Cardiac septum (tissue), 1 donor: ENCODE data around the gene CGNL1. TPM values are rescaled to one million over a fixed set of nuclear protein-coding genes. Genes with fewer than 3 reads are reported as not detected.

ENCODE experiments used
- DNase-seq: peaks from one replicate; pipeline ENCODE4 v3.0.0-alpha.2; 2020; ENCODE audit warnings: low spot score
- intact Hi-C: fragments of 100-400 bp; cut with DNase I; formaldehyde crosslinking; loops from one replicate; pipeline ENCODE4 v1.14.0; 2022
- total RNA-seq: library from RNA; stranded (reverse); fragmentation: NEBNext Ultra II Directional; extraction: Animal tissue kit (Norgen Biotek cat#: 25700); gene quantifications from one replicate; pipeline ENCODE4 v1.2.1, GENCODE V29; 2021
- donor health status: DM: no; HTN: no; CAD: no.

Gene CGNL1
- total RNA-seq, 1 donor from 2014 or later: 19.6 TPM

DNA sequence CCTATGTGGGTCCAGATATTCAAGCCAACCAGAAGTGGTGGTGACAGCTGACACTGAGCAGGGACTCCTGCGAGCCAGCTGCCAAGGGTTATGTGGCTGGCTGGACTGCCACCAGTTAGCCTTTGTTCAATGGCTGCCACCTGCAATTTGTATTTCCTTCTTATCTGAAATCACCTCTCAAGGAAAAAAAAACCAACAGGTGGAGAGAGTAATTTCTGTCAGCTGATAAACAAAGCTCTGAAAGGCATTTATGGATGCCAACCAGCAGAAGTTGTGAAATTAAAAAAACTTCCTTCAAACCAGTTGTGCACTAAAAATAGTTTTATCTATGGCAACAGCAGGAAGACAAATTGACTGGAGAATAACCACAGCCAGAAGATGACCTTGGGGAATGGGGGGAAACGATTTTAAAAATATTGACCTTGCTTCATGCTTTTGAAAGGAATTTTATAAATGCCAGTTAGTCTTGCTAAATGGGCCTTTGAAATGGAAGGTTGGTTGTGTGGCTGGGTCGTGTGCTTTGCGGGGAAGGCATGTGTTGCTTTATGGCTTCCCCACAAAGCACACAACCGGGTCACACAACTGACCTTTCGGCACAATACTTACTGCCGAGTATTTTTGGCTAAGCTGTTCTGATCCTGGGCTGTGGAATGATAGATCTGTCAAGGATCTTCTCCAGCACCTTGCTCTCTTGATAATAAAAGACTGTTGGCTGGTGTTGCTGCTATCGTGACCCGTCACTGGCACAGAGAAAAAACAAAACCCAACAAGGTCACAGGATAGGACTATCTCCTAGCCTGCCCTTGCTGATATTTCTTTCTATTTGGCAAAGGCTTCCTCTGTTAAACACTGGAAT is 218.9 kb downstream of the CGNL1 start:
- intact Hi-C loops: loop anchor here (2.0 kb wide), 3 partner anchors 16 to 40 kb away; no protein-coding TSS in a partner anchor

DNA sequence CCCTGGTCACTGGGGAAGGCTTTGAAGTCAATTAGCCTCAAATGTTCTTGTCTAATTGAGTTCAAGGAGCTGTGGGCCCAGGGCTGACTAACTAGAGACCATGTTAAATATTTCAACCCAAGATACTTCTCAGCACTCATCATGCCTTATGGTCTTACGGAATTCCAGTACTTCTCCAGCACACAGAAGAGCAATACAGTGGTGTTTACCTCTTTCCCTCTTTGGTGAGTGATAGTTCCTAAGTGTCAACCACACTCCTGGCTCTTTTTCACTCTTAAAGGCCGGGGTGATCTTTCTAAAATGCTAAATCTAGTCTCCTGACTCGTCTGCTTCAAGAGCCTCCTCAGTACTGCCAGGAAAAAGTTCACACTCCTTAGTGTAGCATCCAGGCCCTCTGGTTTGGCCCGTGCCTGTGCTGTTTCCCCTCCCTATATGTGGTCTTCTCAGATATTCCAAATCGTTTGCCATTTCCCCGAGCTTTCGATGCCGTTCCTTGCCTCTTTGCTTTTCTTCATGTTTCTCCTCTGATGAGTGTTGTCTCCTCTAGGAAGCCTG is 220.1 kb downstream of the CGNL1 start:
- DNase-seq: no peak
- intact Hi-C loops: loop anchor here (2.0 kb wide), 1 partner anchor 50 kb away; no protein-coding TSS in a partner anchor

More for the DNA sequence above, 218.9 kb downstream of the CGNL1 start:
- no peak for DNase-seq

DNA sequence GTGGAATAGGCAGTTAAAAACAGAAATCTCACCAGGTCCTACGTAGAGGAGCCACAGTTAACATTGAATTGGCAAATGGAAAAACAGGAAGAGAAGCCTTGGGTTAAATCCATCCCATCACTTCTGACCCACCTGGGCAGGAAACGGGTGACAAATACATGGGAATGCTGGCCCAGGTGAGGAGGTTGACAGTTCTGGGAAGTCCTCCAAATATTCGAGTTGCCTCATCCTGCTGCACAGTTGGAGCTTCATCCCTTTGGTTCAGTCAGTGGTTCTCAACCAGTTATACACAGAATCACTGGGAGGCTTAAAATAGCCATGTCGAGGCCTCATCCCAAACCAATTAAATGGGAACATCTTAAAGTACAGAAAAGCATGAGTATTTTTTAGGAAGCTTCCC is 220.7 kb downstream of the CGNL1 start:
- intact Hi-C loops: loop anchor here (2.0 kb wide), 1 partner anchor 50 kb away; no protein-coding TSS in a partner anchor

DNA sequence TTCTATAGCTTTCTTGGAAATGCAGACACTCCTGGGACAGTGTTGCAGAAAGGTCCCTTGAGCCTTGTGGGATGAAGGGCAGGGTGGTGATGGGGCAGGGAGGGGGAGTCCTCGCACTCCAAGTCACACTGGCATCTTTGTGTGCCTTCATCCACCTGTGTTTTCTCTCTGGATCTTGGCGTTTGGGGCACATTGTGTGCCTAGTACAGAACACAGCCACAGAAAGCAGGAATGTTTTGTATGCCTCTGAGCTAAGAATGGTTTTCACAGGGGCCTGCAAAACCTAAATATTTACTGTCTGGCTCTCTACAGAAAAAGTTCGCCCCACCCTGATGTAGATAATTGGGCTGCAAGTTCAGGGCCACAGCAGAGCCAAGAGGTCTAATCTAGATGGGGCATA is 221.1 kb downstream of the CGNL1 start:
- intact Hi-C loops: loop anchor here (2.0 kb wide), 1 partner anchor 49 kb away; no protein-coding TSS in a partner anchor
- no peak for DNase-seq

More for the DNA sequence above, 220.7 kb downstream of the CGNL1 start:
- DNase-seq: no peak

DNA sequence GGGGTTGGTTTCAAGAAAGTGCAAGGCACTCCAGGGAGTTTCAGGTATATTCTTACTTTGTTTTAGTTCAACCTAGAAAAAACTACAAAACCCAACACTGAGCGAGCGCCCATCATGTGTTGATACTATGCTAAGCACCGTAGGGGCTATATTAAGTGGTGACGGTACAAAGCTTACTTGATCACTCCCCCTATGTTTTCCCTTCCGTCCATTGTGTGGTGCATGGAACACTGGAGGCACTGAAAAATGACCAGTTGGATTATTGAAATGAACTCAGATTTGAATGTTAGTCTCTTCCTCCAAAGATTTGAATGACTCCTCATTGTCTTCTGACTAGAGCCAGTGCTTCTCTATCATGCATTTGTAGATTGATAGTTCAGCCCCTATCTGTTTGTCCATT is 222.0 kb downstream of the CGNL1 start:
- intact Hi-C loops: no loop called here
- no peak for DNase-seq

DNA sequence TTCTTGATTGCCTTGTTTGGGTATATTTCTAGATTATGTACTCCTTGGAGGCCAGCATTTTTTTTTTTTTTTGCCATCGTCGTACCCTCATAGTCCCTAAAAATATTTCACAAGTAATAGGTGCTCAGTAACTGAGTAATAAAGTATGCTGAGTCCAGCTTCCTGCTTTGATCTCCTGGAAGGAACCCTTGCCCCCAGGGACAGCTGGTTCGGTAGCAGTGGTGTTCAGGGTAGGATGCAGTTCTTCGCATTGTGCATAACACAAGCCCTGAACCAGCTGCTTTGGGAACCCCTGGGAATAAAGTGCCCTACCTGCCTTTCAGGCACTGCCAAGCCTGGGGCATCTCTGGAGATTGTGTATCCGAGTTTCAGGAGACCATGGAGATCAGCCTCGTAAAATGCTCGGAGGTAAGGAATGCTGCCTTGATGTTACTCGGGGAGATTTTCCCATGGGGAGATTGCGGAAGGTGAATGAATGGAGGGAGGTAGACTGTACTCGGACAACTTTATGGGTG is 223.0 kb downstream of the CGNL1 start:
- DNase-seq: no peak
- intact Hi-C loops: no loop called here

DNA sequence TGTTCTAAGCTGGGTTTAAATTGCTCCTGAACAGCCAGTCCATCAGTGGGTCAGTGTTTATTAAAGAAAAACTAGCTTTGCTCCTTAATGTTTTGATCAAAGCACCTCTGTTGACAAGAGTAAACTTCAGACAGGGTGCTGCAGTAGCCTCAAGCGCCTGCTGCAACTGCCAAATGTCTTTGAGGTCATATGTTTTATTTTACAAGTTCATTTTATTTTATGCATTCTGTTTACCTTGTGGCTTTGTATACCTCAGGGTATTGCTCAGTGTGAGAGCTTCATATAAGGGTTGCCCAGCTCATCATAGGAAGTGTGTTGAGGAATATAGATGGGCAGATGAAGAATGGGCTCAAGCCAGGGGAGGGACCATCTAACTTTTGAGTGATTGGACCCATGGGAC is 223.9 kb downstream of the CGNL1 start:
- DNase-seq: no peak
- intact Hi-C loops: no loop called here

Other genes with a start within 250 kb of the CGNL1 start
- 658 TPM for gene MYZAP, start 215.4 kb downstream of the CGNL1 start, total RNA-seq